Activated CD4-positive, alpha-beta memory T cell treated with anti-CD3 and anti-CD28 coated beads for 36 hours (primary cell): ENCODE results near the gene MTFR2. TPM values are rescaled to one million over a fixed set of nuclear protein-coding genes. Genes with fewer than 3 reads are reported as not detected.

Source experiments
- CTCF ChIA-PET: fragments of 350-600 bp; sonication (Branson Sonifier 250); formaldehyde crosslinking; loops from one replicate; lab custom pipeline; 2021; ENCODE audit warnings: antibody characterized with exemption, inconsistent platforms; lab: Charles Lee
- POLR2A ChIA-PET: fragments of 350-600 bp; sonication (Branson Sonifier 250); formaldehyde crosslinking; loops from one replicate; lab custom pipeline; 2021; ENCODE audit warnings: antibody characterized with exemption; lab: Charles Lee
- DNase-seq: peaks from one replicate; pipeline ENCODE4 v3.0.0-alpha.2; 2020
- H3K27ac Mint-ChIP-seq: one replicate; pipeline ENCODE4 v1.8.0; 2021; ENCODE audit warnings: mixed read lengths
- H3K27me3 Mint-ChIP-seq: one replicate; pipeline ENCODE4 v1.8.0; 2021; ENCODE audit warnings: mixed read lengths
- H3K36me3 Mint-ChIP-seq: one replicate; pipeline ENCODE4 v1.8.0; 2021; ENCODE audit warnings: mixed read lengths
- H3K4me1 Mint-ChIP-seq: one replicate; pipeline ENCODE4 v1.8.0; 2021; ENCODE audit warnings: low read depth, mixed read lengths
- H3K4me3 Mint-ChIP-seq: one replicate; pipeline ENCODE4 v1.8.0; 2021; ENCODE audit warnings: mild to moderate bottlenecking, mixed read lengths
- H3K9me3 Mint-ChIP-seq: one replicate; pipeline ENCODE4 v1.8.0; 2021; ENCODE audit warnings: mixed read lengths
- intact Hi-C: fragments of 100-400 bp; cut with micrococcal nuclease; formaldehyde crosslinking; loops from one replicate; pipeline ENCODE4 v1.15.1; 2023
- total RNA-seq, 2 experiments: library from RNA; stranded (reverse); gene quantifications; one replicate each; pipeline ENCODE4 v1.2.3, GENCODE V29; 2021

The MTFR2 gene
- total RNA-seq, 2 experiments from 2014 or later, result 24.2 to 25.2 TPM

DNA sequence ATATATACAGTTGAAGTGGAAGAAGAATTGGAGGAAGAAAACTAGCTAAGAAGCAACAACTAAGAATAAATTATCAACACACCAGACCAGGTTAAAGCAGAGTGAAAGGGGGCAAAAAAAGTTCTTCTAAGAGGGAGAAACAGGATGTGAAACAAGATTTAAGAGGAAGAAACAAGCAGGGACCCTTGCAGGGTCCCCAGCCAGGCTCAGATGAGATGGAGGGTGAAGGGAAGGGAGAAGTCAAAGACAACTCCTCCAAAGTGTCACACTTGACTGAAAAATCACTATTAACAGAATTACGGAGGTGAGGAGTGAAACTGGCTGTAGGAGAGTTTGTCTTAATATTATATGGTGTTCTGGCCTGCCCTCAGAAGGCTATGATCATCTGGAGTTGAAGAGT is 65.4 kb downstream of the MTFR2 start:
- H3K4me1 Mint-ChIP-seq, result no peaks in the 10 kb centered on the region
- H3K27ac Mint-ChIP-seq, result no peak overlapping the region
- H3K4me3 Mint-ChIP-seq, result no peak overlapping the region
- intact Hi-C loops, result no loop called here
- no peaks in the 10 kb centered on the region for H3K36me3 Mint-ChIP-seq
- ChIA-PET POLR2A (no interaction called here), CTCF (no interaction called here)
- DNase-seq, result no peak
- no peaks in the 10 kb centered on the region for H3K27me3 Mint-ChIP-seq
- no peaks in the 10 kb centered on the region for H3K9me3 Mint-ChIP-seq

DNA sequence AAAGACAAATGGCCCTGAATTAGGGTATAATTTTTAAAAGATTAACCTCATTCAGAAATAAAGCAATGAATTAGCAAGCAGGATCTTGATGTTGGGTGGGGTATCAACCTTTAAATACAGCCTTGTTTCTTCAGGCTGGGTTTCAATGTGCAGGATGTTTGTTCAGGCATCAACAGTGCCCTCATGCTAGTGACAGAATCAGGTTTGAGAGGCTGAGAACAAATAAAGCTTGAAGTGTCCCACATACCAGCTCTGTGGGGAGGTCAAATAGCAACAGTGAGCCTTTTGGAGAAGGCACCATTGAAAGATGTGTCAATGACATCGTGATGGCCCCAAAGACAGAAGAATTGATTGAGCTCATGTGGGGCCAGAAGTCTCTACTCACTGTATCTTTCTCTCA is 68.2 kb downstream of the MTFR2 start:
- POLR2A ChIA-PET, result no interaction called here
- H3K27ac Mint-ChIP-seq, result no peak overlapping the region
- H3K4me3 Mint-ChIP-seq, result no peak overlapping the region

DNA sequence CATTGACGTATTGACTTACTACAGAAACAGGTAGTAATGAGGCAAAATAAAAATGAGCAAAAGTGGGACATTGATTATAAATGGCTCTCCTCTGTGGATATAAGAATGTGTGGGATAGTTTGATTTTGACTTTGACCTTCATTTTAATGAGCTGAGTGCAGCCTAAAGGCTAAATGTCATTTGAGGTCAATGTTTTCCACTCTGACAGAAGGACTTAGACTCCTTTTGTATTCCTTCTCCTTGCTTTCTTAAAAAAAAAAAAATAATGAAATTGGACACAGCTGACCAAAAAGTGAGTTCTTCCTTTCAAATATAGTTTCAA is 68.6 kb downstream of the MTFR2 start:
- Mint-ChIP-seq H3K4me1 (no peaks in the 10 kb centered on the region), H3K27me3 (no peaks in the 10 kb centered on the region), H3K9me3 (no peaks in the 10 kb centered on the region), H3K4me3 (no peak overlapping the region), H3K36me3 (no peaks in the 10 kb centered on the region), H3K27ac (no peak overlapping the region)
- intact Hi-C loops, result no loop called here
- no peak for DNase-seq
- CTCF ChIA-PET, result no interaction called here
- POLR2A ChIA-PET, result no interaction called here

More for the DNA sequence above, 68.2 kb downstream of the MTFR2 start:
- H3K9me3 Mint-ChIP-seq, result no peaks in the 10 kb centered on the region
- DNase-seq, result no peak
- intact Hi-C loops, result no loop called here
- CTCF ChIA-PET, result no interaction called here
- H3K27me3 Mint-ChIP-seq, result no peaks in the 10 kb centered on the region
- no peaks in the 10 kb centered on the region for H3K4me1 Mint-ChIP-seq
- H3K36me3 Mint-ChIP-seq, result no peaks in the 10 kb centered on the region

Other genes starting within 250 kb of the MTFR2 start
- 100 to 1,000 TPM; 103 to 107 TPM for gene BCLAF1, start 39.5 kb upstream of the MTFR2 start, total RNA-seq